ENCODE measurements around the gene C6orf141. TPM values are rescaled to one million over a fixed set of nuclear protein-coding genes. Genes with fewer than 3 reads are reported as not detected.
A peak's percentile ranks its signal among the peaks of the same experiment; 100 is the strongest.

Gene C6orf141
- total RNA-seq, 2 donors from 2014 or later, result 0.81 to 1.7 TPM

DNA sequence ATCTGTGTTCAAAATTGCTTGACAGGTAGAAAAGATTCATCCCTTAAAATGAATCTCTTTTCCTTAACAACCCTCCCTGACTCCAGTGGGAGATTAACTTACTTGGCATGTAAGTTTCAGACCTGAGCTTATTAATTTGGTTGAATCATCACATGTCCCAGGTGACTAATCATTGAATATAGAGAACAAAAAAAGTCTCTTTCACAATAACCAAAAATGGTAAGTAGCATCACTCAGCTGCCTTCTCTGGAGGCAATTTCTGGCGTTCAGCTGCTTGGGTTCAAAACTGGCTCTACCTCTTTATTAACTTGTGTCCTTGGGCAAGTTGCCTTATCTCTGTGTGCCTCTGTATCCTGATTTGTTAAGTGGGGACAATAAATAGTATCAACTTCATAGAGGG, 2.9 kb downstream of the C6orf141 start:
- Mint-ChIP-seq H3K27ac (no peak overlapping the region), H3K36me3 (ENCODE audit: low read depth) (no peaks in the 10 kb centered on the region), H3K27me3 (ENCODE audit: insufficient read depth) (peaks cover 94% of the 10 kb centered on the region), H3K4me1 (peaks cover 27% of the 10 kb centered on the region), H3K9me3 (no peaks in the 10 kb centered on the region), H3K4me3 (no peak overlapping the region)
- TF ChIP-seq, protein P1, sequence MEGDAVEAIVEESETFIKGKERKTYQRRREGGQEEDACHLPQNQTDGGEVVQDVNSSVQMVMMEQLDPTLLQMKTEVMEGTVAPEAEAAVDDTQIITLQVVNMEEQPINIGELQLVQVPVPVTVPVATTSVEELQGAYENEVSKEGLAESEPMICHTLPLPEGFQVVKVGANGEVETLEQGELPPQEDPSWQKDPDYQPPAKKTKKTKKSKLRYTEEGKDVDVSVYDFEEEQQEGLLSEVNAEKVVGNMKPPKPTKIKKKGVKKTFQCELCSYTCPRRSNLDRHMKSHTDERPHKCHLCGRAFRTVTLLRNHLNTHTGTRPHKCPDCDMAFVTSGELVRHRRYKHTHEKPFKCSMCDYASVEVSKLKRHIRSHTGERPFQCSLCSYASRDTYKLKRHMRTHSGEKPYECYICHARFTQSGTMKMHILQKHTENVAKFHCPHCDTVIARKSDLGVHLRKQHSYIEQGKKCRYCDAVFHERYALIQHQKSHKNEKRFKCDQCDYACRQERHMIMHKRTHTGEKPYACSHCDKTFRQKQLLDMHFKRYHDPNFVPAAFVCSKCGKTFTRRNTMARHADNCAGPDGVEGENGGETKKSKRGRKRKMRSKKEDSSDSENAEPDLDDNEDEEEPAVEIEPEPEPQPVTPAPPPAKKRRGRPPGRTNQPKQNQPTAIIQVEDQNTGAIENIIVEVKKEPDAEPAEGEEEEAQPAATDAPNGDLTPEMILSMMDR (conservative IDR thresholded peaks at IDR 0.05), result no peak
- Histone ChIP-seq H3K9me3 (ENCODE audit: control insufficient read depth, low read length) (no peaks in the 10 kb centered on the region), H3K36me3 (ENCODE audit: control insufficient read depth, insufficient read depth, low read length) (no peaks in the 10 kb centered on the region), H3K4me3 (ENCODE audit: low read length) (no peak overlapping the region), H3K9ac (ENCODE audit: extremely low read depth, low read length, poor library complexity, severe bottlenecking) (no peak overlapping the region), H3K4me1 (ENCODE audit: control insufficient read depth, insufficient read depth, low read length) (peaks cover 4% of the 10 kb centered on the region), H3K27me3 (ENCODE audit: control insufficient read depth, insufficient read depth, low read length, poor library complexity, severe bottlenecking) (peaks cover 59% of the 10 kb centered on the region), H3K27ac (ENCODE audit: low read depth, low read length) (no peak overlapping the region)
- WGBS, 2 experiments (ENCODE audit: insufficient coverage in 1 of 2, insufficient read length in 1 of 2), result 97% methylated on average over 1 of the region's 1 CpG; no CpG with 5 or more reads in 1 of the 2 experiments
- no peak for DNase-seq

DNA sequence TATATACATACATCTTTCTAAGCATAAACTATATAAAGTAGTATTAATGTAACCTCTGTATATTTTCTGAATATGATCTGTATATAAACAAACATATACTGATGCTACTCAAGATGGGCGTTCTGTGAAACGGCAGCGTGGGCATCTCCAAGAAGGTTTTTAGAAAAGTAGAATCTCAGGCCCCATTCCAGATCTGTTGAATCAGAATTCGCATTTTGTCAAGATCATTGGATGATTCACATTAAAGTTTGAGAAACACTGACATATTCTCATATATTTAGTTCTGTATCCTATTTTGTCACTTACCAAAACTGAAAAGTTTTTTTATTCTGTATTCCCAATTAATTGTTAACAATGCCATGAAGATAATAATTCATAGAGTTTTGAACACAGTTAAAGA, 5.5 kb downstream of the C6orf141 start:
- no peaks in the 10 kb centered on the region for H3K9me3 ChIP-seq (ENCODE audit: control insufficient read depth, low read length)
- no peak overlapping the region for H3K9ac ChIP-seq (ENCODE audit: extremely low read depth, low read length, poor library complexity, severe bottlenecking)
- peaks cover 4% of the 10 kb centered on the region for H3K4me1 ChIP-seq (ENCODE audit: control insufficient read depth, insufficient read depth, low read length)
- H3K4me3 ChIP-seq (ENCODE audit: low read length), result no peak overlapping the region
- Mint-ChIP-seq H3K9me3 (no peaks in the 10 kb centered on the region), H3K36me3 (ENCODE audit: low read depth) (no peaks in the 10 kb centered on the region), H3K4me3 (no peak overlapping the region), H3K27ac (no peak overlapping the region), H3K27me3 (ENCODE audit: insufficient read depth) (peaks cover 94% of the 10 kb centered on the region), H3K4me1 (peaks cover 22% of the 10 kb centered on the region)
- no peak overlapping the region for H3K27ac ChIP-seq (ENCODE audit: low read depth, low read length)
- WGBS, 2 experiments (ENCODE audit: insufficient coverage in 1 of 2, insufficient read length in 1 of 2), result 68 to 71% methylated on average over 4 of the region's 4 CpGs
- H3K36me3 ChIP-seq (ENCODE audit: control insufficient read depth, insufficient read depth, low read length), result no peaks in the 10 kb centered on the region
- DNase-seq, result no peak
- H3K27me3 ChIP-seq (ENCODE audit: control insufficient read depth, insufficient read depth, low read length, poor library complexity, severe bottlenecking), result peaks cover 48% of the 10 kb centered on the region
- TF ChIP-seq, protein P1 (conservative IDR thresholded peaks at IDR 0.05), result no peak

DNA sequence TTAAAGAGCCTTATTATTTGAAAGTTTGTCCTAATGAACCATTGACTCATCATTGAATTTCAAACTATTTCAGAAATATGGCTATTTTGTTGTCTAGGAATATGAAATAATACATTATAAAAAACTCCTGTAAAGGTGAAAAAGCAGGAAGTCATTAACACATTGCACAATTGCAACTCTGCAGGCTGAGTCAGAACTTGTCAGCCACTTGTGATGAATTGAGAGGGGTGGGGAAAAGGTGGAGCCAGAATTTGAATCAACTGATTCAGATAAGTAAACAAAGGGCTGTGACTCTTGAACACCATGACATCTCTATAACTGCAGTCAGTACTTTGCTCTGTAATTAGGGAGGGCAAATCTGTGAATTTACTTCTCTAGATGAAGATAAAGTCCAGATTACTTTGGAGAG, 6.0 kb downstream of the C6orf141 start:
- no peak overlapping the region for H3K27ac ChIP-seq (ENCODE audit: low read depth, low read length)
- H3K4me1 ChIP-seq (ENCODE audit: control insufficient read depth, insufficient read depth, low read length), result peaks cover under 1% of the 10 kb centered on the region
- H3K4me3 ChIP-seq (ENCODE audit: low read length), result no peak overlapping the region
- H3K4me1 Mint-ChIP-seq, result peaks cover 17% of the 10 kb centered on the region
- H3K9me3 Mint-ChIP-seq, result no peaks in the 10 kb centered on the region
- H3K27me3 Mint-ChIP-seq (ENCODE audit: insufficient read depth), result peaks cover 94% of the 10 kb centered on the region
- no peaks in the 10 kb centered on the region for H3K9me3 ChIP-seq (ENCODE audit: control insufficient read depth, low read length)
- H3K4me3 Mint-ChIP-seq, result no peak overlapping the region
- no peak overlapping the region for H3K27ac Mint-ChIP-seq
- H3K9ac ChIP-seq (ENCODE audit: extremely low read depth, low read length, poor library complexity, severe bottlenecking), result no peak overlapping the region
- TF ChIP-seq, protein P1 (conservative IDR thresholded peaks at IDR 0.05), result no peak
- peaks cover 43% of the 10 kb centered on the region for H3K27me3 ChIP-seq (ENCODE audit: control insufficient read depth, insufficient read depth, low read length, poor library complexity, severe bottlenecking)
- no peaks in the 10 kb centered on the region for H3K36me3 ChIP-seq (ENCODE audit: control insufficient read depth, insufficient read depth, low read length)
- no peaks in the 10 kb centered on the region for H3K36me3 Mint-ChIP-seq (ENCODE audit: low read depth)
- peak; percentile 70 for DNase-seq
